Adrenal gland (tissue), 5 donors: ENCODE measurements around the gene ANK3.

Source experiments
- POLR2A ChIP-seq, 2 donors: fragments of 450-650 bp; IDR thresholded peaks; one replicate each; pipeline ENCODE4 v1.6.1; 2017; ENCODE audit warnings: antibody characterized with exemption in 2 of 2, mild to moderate bottlenecking in 2 of 2, moderate library complexity in 1 of 2
- TF ChIP-seq, protein P1 (sequence below), 6 experiments: fragments of 450-650 bp in 4 of 6; fragments of 200-600 bp in 2 of 6; sonication (generic) in 1 of 6; IDR thresholded peaks; 1 replicate in 5 of 6; 2 replicates in 1 of 6; pipeline versions ENCODE4 v1.5.1 to v1.8.0; 2016 to 2021; ENCODE audit warnings: antibody characterized with exemption in 6 of 6, mild to moderate bottlenecking in 2 of 6, moderate library complexity in 1 of 6
- donor health status: DM: no; HTN: no; CAD: no.

DNA sequence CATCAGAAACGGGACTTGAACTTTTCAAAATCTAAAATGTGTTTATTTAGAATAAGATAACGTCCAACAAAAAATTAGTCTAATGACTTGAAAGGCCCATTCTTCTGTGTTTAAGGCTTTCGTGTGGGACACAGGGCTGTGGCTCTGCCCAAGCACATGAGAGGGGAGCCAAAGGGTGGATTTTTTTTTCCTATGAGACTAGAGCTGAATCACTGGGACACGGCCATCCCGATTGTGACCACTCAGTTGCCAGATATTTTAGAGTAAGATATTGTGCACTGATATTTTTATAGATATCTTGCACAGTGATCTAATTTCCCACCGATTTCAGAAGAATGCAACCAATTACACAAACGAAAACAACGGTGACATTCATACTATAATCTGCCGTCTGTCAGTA, 99.9 kb downstream of the ANK3 start:
- TF ChIP-seq, protein P1, sequence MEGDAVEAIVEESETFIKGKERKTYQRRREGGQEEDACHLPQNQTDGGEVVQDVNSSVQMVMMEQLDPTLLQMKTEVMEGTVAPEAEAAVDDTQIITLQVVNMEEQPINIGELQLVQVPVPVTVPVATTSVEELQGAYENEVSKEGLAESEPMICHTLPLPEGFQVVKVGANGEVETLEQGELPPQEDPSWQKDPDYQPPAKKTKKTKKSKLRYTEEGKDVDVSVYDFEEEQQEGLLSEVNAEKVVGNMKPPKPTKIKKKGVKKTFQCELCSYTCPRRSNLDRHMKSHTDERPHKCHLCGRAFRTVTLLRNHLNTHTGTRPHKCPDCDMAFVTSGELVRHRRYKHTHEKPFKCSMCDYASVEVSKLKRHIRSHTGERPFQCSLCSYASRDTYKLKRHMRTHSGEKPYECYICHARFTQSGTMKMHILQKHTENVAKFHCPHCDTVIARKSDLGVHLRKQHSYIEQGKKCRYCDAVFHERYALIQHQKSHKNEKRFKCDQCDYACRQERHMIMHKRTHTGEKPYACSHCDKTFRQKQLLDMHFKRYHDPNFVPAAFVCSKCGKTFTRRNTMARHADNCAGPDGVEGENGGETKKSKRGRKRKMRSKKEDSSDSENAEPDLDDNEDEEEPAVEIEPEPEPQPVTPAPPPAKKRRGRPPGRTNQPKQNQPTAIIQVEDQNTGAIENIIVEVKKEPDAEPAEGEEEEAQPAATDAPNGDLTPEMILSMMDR (IDR thresholded peaks at IDR 0.05) = no peak
- TF ChIP-seq POLR2A (IDR thresholded peaks at IDR 0.05) = no peak
